Hepatocyte (in vitro differentiated cells): Measurements from ENCODE around the gene KRTAP5-2. TPM values are rescaled to one million over a fixed set of nuclear protein-coding genes. Genes with fewer than 3 reads are reported as not detected.
"Not testable (repeated sequence)": the region's sequence is repeated elsewhere in the genome, so short reads cannot be mapped to it uniquely, and the experiment has no call there.

Source experiments
- DNase-seq: peaks from one replicate; pipeline ENCODE4 v3.0.0-alpha.2; 2016; ENCODE audit warnings: low spot score
- H2AFZ ChIP-seq: fragments of 200-600 bp; sonication (generic); 2 replicates; pipeline ENCODE4 v1.6.0; 2016; ENCODE audit warnings: antibody characterized with exemption, mild to moderate bottlenecking
- H3K27ac ChIP-seq: fragments of 200-600 bp; sonication (generic); 2 replicates; pipeline ENCODE4 v1.5.1; 2016; ENCODE audit warnings: mild to moderate bottlenecking
- H3K27me3 ChIP-seq: fragments of 200-600 bp; sonication (generic); 2 replicates; pipeline ENCODE4 v1.6.1; 2016
- H3K36me3 ChIP-seq: fragments of 200-600 bp; sonication (generic); replicated peaks from 2 replicates; pipeline ENCODE4 v1.5.1; 2016; ENCODE audit warnings: low read depth; ENCODE audit not compliant: insufficient read depth
- H3K4me1 ChIP-seq: fragments of 200-600 bp; sonication (generic); 2 replicates; pipeline ENCODE4 v1.5.1; 2016; ENCODE audit warnings: mild to moderate bottlenecking, moderate library complexity; ENCODE audit not compliant: insufficient read depth
- H3K4me2 ChIP-seq: fragments of 200-600 bp; sonication (generic); 2 replicates; pipeline ENCODE4 v1.6.0; 2016
- H3K4me3 ChIP-seq: fragments of 200-600 bp; sonication (generic); 2 replicates; pipeline ENCODE4 v1.5.1; 2016; ENCODE audit warnings: mild to moderate bottlenecking
- H3K79me2 ChIP-seq: fragments of 200-600 bp; sonication (generic); 2 replicates; pipeline ENCODE4 v1.6.0; 2017; ENCODE audit warnings: mild to moderate bottlenecking
- H3K9me2 ChIP-seq: fragments of 200-600 bp; sonication (generic); replicated peaks from 2 replicates; pipeline ENCODE4 v1.6.0; 2017; ENCODE audit warnings: mild to moderate bottlenecking; ENCODE audit not compliant: insufficient read depth
- H3K9me3 ChIP-seq: fragments of 200-600 bp; sonication (generic); 2 replicates; pipeline ENCODE4 v1.5.1; 2016; ENCODE audit warnings: low read depth, mild to moderate bottlenecking
- H4K20me1 ChIP-seq: fragments of 200-600 bp; sonication (generic); 2 replicates; pipeline ENCODE4 v1.6.0; 2016; ENCODE audit warnings: mild to moderate bottlenecking; ENCODE audit not compliant: insufficient read depth, poor library complexity, severe bottlenecking
- CTCF ChIP-seq: fragments of 200-600 bp; sonication (generic); IDR thresholded peaks from 2 replicates; pipeline ENCODE4 v1.5.1; 2016; ENCODE audit warnings: antibody characterized with exemption, mild to moderate bottlenecking; ENCODE audit not compliant: poor library complexity
- EZH2 ChIP-seq: fragments of 200-600 bp; sonication (generic); IDR thresholded peaks from 2 replicates; pipeline ENCODE4 v1.6.1; 2016; ENCODE audit warnings: antibody characterized with exemption, mild to moderate bottlenecking, borderline replicate concordance
- EZH2phosphoT487 ChIP-seq: fragments of 200-600 bp; sonication (generic); IDR thresholded peaks from one replicate; pipeline ENCODE4 v1.6.1; 2018; ENCODE audit warnings: antibody characterized with exemption, mild to moderate bottlenecking, low read depth, moderate library complexity; ENCODE audit not compliant: unreplicated experiment, severe bottlenecking
- WGBS: methylation state at CpG from one replicate; pipeline ENCODE4 v1.1.6; 2016; ENCODE audit warnings: low lambda C conversion rate; ENCODE audit errors: missing lambda C conversion rate; 5-methylcytosine and 5-hydroxymethylcytosine counted together
- polyA plus RNA-seq: library from polyadenylated mRNA; unstranded; fragments of >200 nt; fragmentation: Nextera tagmentation; extraction: Ambion mirVana; gene quantifications from 2 replicates; pipeline ENCODE4 v1.2.1, GENCODE V29; 2016
- total RNA-seq: library from RNA; depleted of rRNA; stranded (reverse); fragments of >200 nt; gene quantifications from 2 replicates; pipeline ENCODE4 v1.2.3, GENCODE V29; 2014

Gene KRTAP5-2
- total and polyA plus RNA-seq, 2 experiments from 2014 or later, result not detected

- Histone ChIP-seq H3K9me2 (no peaks in the 10 kb centered on the region), H3K9me3 (no peaks in the 10 kb centered on the region), H2AFZ (no peak overlapping the region), H3K79me2 (no peaks in the 10 kb centered on the region), H3K4me2 (no peak overlapping the region), H4K20me1 (no peaks in the 10 kb centered on the region), H3K36me3 (no peaks in the 10 kb centered on the region), H3K4me3 (no peak overlapping the region), H3K27ac (no peak overlapping the region), H3K27me3 (peaks cover 10% of the 10 kb centered on the region), H3K4me1 (no peaks in the 10 kb centered on the region)
- TF ChIP-seq EZH2phosphoT487, result no peak
- no peak for TF ChIP-seq EZH2
- TF ChIP-seq CTCF, result no peak
- no peak for DNase-seq
- 92% methylated on average over 11 of the region's 11 CpGs for WGBS
These were observed 6.1 kb upstream of the KRTAP5-2 start for GRCh38 chr11:1604181-1604580.

GRCh38 chr11:1603629-1604028 is 5.5 kb upstream of the KRTAP5-2 start:
- Histone ChIP-seq H3K4me1 (no peaks in the 10 kb centered on the region), H3K79me2 (no peaks in the 10 kb centered on the region), H4K20me1 (no peaks in the 10 kb centered on the region), H3K4me3 (no peak overlapping the region), H2AFZ (no peak overlapping the region), H3K4me2 (no peak overlapping the region), H3K9me2 (no peaks in the 10 kb centered on the region), H3K27ac (no peak overlapping the region), H3K36me3 (no peaks in the 10 kb centered on the region), H3K9me3 (no peaks in the 10 kb centered on the region), H3K27me3 (peaks cover 10% of the 10 kb centered on the region)
- 89% methylated on average over 1 of the region's 1 CpG for WGBS
- DNase-seq, result no peak
- TF ChIP-seq EZH2, result no peak
- TF ChIP-seq CTCF, result no peak
- TF ChIP-seq EZH2phosphoT487, result no peak

- H3K4me3 ChIP-seq, H3K4me2 ChIP-seq, H3K27ac ChIP-seq, H4K20me1 ChIP-seq, H3K27me3 ChIP-seq, H3K79me2 ChIP-seq, H3K36me3 ChIP-seq, DNase-seq, H3K9me3 ChIP-seq, H2AFZ ChIP-seq, H3K9me2 ChIP-seq, H3K4me1 ChIP-seq: not testable (repeated sequence)
- 73% methylated on average over 3 of the region's 3 CpGs for WGBS
These were observed 3.6 kb upstream of the KRTAP5-2 start for GRCh38 chr11:1601663-1602062.

- TF ChIP-seq CTCF (no peak), EZH2phosphoT487 (no peak), EZH2 (no peak)
- H3K9me2 ChIP-seq, result no peaks in the 10 kb centered on the region
- peaks cover 5% of the 10 kb centered on the region for H3K27me3 ChIP-seq
- H3K36me3 ChIP-seq, result no peaks in the 10 kb centered on the region
- 71% methylated on average over 5 of the region's 5 CpGs for WGBS
- H2AFZ ChIP-seq, result no peak overlapping the region
- no peak overlapping the region for H3K27ac ChIP-seq
- H3K4me1 ChIP-seq, result no peaks in the 10 kb centered on the region
- no peaks in the 10 kb centered on the region for H4K20me1 ChIP-seq
- H3K9me3 ChIP-seq, result no peaks in the 10 kb centered on the region
- no peak for DNase-seq
- H3K79me2 ChIP-seq, result no peaks in the 10 kb centered on the region
- no peak overlapping the region for H3K4me2 ChIP-seq
- H3K4me3 ChIP-seq, result no peak overlapping the region
These were observed 2.5 kb upstream of the KRTAP5-2 start for GRCh38 chr11:1600626-1601025.
